HEK293 (cell line): ENCODE data around the gene RNF214.

Source experiments
- GFI1B ChIP-seq: fragments of 450-650 bp; formaldehyde crosslinking; IDR thresholded peaks from 2 replicates; pipeline ENCODE4 v1.5.1; 2016; ENCODE audit warnings: missing biosample characterization, missing genetic modification characterization
- GLIS1 ChIP-seq: fragments of 450-650 bp; formaldehyde crosslinking; IDR thresholded peaks from 2 replicates; pipeline ENCODE4 v1.5.1; 2016; ENCODE audit warnings: missing biosample characterization, missing genetic modification characterization
- GLIS2 ChIP-seq: fragments of 450-650 bp; formaldehyde crosslinking; IDR thresholded peaks from 2 replicates; pipeline ENCODE4 v1.5.1; 2016; ENCODE audit warnings: missing biosample characterization, missing genetic modification characterization
- IKZF3 ChIP-seq: fragments of 450-650 bp; IDR thresholded peaks from 2 replicates; pipeline ENCODE4 v1.5.0; 2018; ENCODE audit warnings: missing biosample characterization, mild to moderate bottlenecking, missing genetic modification characterization, moderate library complexity
- SP2 ChIP-seq: fragments of 450-650 bp; formaldehyde crosslinking; IDR thresholded peaks from 2 replicates; pipeline ENCODE4 v1.5.1; 2016; ENCODE audit warnings: missing biosample characterization, missing genetic modification characterization
- TCF7L2 ChIP-seq: IDR thresholded peaks from 2 replicates; pipeline ENCODE4 v1.6.1; 2011; ENCODE audit warnings: low read depth, mild to moderate bottlenecking, inconsistent platforms, low read length, moderate library complexity, borderline replicate concordance
- TRIM28 ChIP-seq: IDR thresholded peaks from 2 replicates; pipeline ENCODE4 v1.6.1; 2011; ENCODE audit warnings: low read length, control low read depth, borderline replicate concordance
- ZBTB26 ChIP-seq: fragments of 450-650 bp; formaldehyde crosslinking; optimal IDR thresholded peaks from 2 replicates; pipeline ENCODE3; 2016; ENCODE audit warnings: missing biosample characterization, mild to moderate bottlenecking, missing genetic modification characterization
- ZFP69B ChIP-seq: fragments of 450-650 bp; formaldehyde crosslinking; IDR thresholded peaks from 2 replicates; pipeline ENCODE4 v1.5.1; 2016; ENCODE audit warnings: missing biosample characterization, missing genetic modification characterization
- ZIC2 ChIP-seq: fragments of 450-650 bp; formaldehyde crosslinking; IDR thresholded peaks from 2 replicates; pipeline ENCODE4 v1.5.1; 2016; ENCODE audit warnings: missing biosample characterization, missing genetic modification characterization
- ZNF132 ChIP-seq: fragments of 450-650 bp; formaldehyde crosslinking; IDR thresholded peaks from 2 replicates; pipeline ENCODE4 v1.5.1; 2017; ENCODE audit warnings: missing biosample characterization, missing genetic modification characterization, borderline replicate concordance
- ZNF140 ChIP-seq: fragments of 450-650 bp; formaldehyde crosslinking; IDR thresholded peaks from 2 replicates; pipeline ENCODE4 v1.5.1; 2016; ENCODE audit warnings: missing biosample characterization, missing genetic modification characterization
- ZNF169 ChIP-seq: fragments of 450-650 bp; formaldehyde crosslinking; IDR thresholded peaks from 2 replicates; pipeline ENCODE4 v1.5.1; 2016; ENCODE audit warnings: missing biosample characterization, missing genetic modification characterization
- ZNF175 ChIP-seq: fragments of 450-650 bp; formaldehyde crosslinking; IDR thresholded peaks from 2 replicates; pipeline ENCODE4 v1.5.1; 2016; ENCODE audit warnings: missing biosample characterization, missing genetic modification characterization
- ZNF223 ChIP-seq: fragments of 450-650 bp; formaldehyde crosslinking; IDR thresholded peaks from 2 replicates; pipeline ENCODE4 v1.5.1; 2016; ENCODE audit warnings: missing biosample characterization, missing genetic modification characterization
- ZNF23 ChIP-seq: fragments of 450-650 bp; formaldehyde crosslinking; IDR thresholded peaks from 2 replicates; pipeline ENCODE4 v1.5.1; 2016; ENCODE audit warnings: missing biosample characterization, missing genetic modification characterization, borderline replicate concordance
- ZNF24 ChIP-seq: fragments of 450-650 bp; formaldehyde crosslinking; IDR thresholded peaks from 2 replicates; pipeline ENCODE4 v1.5.1; 2016; ENCODE audit warnings: missing biosample characterization, missing genetic modification characterization
- ZNF292 ChIP-seq: fragments of 450-650 bp; formaldehyde crosslinking; IDR thresholded peaks from 2 replicates; pipeline ENCODE4 v1.5.1; 2016; ENCODE audit warnings: low read depth, missing biosample characterization, missing genetic modification characterization, borderline replicate concordance
- ZNF335 ChIP-seq: fragments of 450-650 bp; formaldehyde crosslinking; conservative IDR thresholded peaks from 2 replicates; pipeline ENCODE4 v1.5.1; 2016; ENCODE audit warnings: missing biosample characterization, missing genetic modification characterization
- ZNF366 ChIP-seq: fragments of 450-650 bp; formaldehyde crosslinking; conservative IDR thresholded peaks from 2 replicates; pipeline ENCODE4 v1.5.1; 2016; ENCODE audit warnings: missing biosample characterization, missing genetic modification characterization
- ZNF473 ChIP-seq: fragments of 450-650 bp; formaldehyde crosslinking; IDR thresholded peaks from 2 replicates; pipeline ENCODE4 v1.5.1; 2017; ENCODE audit warnings: missing biosample characterization, missing genetic modification characterization
- ZNF510 ChIP-seq: fragments of 450-650 bp; formaldehyde crosslinking; IDR thresholded peaks from 2 replicates; pipeline ENCODE4 v1.5.1; 2018; ENCODE audit warnings: mild to moderate bottlenecking, missing genetic modification characterization, missing biosample characterization; ENCODE audit not compliant: insufficient replicate concordance
- ZNF555 ChIP-seq: fragments of 450-650 bp; formaldehyde crosslinking; conservative IDR thresholded peaks from 2 replicates; pipeline ENCODE4 v1.5.1; 2017; ENCODE audit warnings: missing biosample characterization, mild to moderate bottlenecking, missing genetic modification characterization, inconsistent platforms
- ZNF596 ChIP-seq: fragments of 450-650 bp; IDR thresholded peaks from 2 replicates; pipeline ENCODE4 v1.5.0; 2018; ENCODE audit warnings: missing biosample characterization, mild to moderate bottlenecking, missing genetic modification characterization, moderate library complexity
- ZNF626 ChIP-seq: fragments of 450-650 bp; sonication (Bioruptor Pico); formaldehyde crosslinking; IDR thresholded peaks from 2 replicates; pipeline ENCODE4 v1.5.1; 2018; ENCODE audit warnings: missing biosample characterization, missing genetic modification characterization, inconsistent platforms
- ZNF707 ChIP-seq: fragments of 450-650 bp; formaldehyde crosslinking; IDR thresholded peaks from 2 replicates; pipeline ENCODE4 v1.5.1; 2016; ENCODE audit warnings: missing biosample characterization, missing genetic modification characterization
- ZNF777 ChIP-seq: fragments of 450-650 bp; formaldehyde crosslinking; IDR thresholded peaks from 2 replicates; pipeline ENCODE4 v1.5.1; 2017; ENCODE audit warnings: missing biosample characterization, missing genetic modification characterization, borderline replicate concordance
- ZNF843 ChIP-seq: fragments of 450-650 bp; formaldehyde crosslinking; IDR thresholded peaks from 2 replicates; pipeline ENCODE4 v1.5.1; 2016; ENCODE audit warnings: missing biosample characterization, missing genetic modification characterization
- ZSCAN16 ChIP-seq: fragments of 450-650 bp; formaldehyde crosslinking; IDR thresholded peaks from 2 replicates; pipeline ENCODE4 v1.5.1; 2016; ENCODE audit warnings: missing biosample characterization, missing genetic modification characterization
- ZSCAN18 ChIP-seq: fragments of 450-650 bp; formaldehyde crosslinking; IDR thresholded peaks from 2 replicates; pipeline ENCODE4 v1.5.1; 2016; ENCODE audit warnings: missing biosample characterization, missing genetic modification characterization
- TF ChIP-seq, protein P1 (sequence below): fragments of 450-650 bp; formaldehyde crosslinking; IDR thresholded peaks from 2 replicates; pipeline ENCODE4 v1.5.1; 2016; ENCODE audit warnings: missing biosample characterization, missing genetic modification characterization
- TF ChIP-seq, protein P2 (sequence below): fragments of 450-650 bp; formaldehyde crosslinking; IDR thresholded peaks from 2 replicates; pipeline ENCODE4 v1.5.1; 2016; ENCODE audit warnings: missing biosample characterization, missing genetic modification characterization

The RNF214 gene

DNA sequence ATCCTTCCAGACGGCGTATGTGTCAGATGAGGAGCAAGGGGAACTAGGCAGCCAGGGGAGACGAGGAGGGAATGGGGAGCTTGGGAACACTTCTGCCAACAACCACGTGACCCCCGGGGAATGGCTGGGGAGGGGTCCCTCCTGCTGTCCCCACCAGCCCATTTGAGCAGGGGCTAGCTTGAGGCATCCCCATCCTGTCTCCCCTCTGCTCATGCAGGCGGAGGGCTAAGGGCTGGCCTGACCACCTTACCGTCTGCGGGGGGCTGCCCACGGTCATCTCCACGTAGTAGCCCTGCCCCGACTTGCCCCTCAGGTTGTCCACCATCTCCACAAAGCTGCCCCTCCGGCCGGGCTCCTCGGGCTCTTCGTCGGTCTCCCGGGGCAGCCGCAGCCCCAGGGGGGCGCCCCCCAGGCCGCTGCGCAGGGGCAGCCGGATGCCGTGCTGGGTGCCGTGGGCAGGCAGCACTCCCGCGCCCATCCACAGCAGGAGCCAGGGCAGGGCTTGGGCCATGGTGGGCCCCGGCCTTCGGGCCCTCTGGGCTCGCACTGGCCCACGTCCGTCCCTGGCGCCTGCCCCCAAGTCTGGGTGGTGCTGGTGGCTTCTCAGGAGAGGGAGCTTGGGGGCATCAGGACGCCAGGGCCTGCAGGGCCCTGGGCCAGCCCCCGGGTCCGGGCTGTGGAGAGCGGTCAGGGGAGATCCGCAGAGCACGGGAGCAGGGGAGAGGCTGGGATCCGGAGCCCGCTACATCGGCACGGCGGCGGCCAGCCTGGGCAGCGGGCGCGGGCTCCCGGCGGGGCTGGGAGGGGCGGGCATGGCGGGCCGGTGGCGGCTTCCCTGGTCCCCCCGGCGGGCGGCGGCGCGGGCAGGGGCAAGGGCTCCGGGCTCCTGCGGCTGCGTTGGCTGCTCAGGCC lies 83.1 kb downstream of the RNF214 start (continued):
- TF ChIP-seq GLIS1 (tag by site-specific recombination): peak; percentile 97
- no peak for TF ChIP-seq ZNF175
- no peak for TF ChIP-seq ZSCAN18
- no peak for TF ChIP-seq ZNF626 (tag by site-specific recombination)
- TF ChIP-seq ZIC2 (tag by site-specific recombination): peak; percentile 78
- no peak for TF ChIP-seq TCF7L2
- no peak for TF ChIP-seq ZNF292 (tag by site-specific recombination)
- peak; percentile 93 for TF ChIP-seq GLIS2 (tag by site-specific recombination)
- TF ChIP-seq ZNF366 (tag by site-specific recombination): no peak
- no peak for TF ChIP-seq ZNF473 (tag by site-specific recombination)
- TF ChIP-seq ZBTB26 (tag by site-specific recombination): peak; percentile 47
- no peak for TF ChIP-seq ZNF132 (tag by site-specific recombination)
- TF ChIP-seq, protein P1, sequence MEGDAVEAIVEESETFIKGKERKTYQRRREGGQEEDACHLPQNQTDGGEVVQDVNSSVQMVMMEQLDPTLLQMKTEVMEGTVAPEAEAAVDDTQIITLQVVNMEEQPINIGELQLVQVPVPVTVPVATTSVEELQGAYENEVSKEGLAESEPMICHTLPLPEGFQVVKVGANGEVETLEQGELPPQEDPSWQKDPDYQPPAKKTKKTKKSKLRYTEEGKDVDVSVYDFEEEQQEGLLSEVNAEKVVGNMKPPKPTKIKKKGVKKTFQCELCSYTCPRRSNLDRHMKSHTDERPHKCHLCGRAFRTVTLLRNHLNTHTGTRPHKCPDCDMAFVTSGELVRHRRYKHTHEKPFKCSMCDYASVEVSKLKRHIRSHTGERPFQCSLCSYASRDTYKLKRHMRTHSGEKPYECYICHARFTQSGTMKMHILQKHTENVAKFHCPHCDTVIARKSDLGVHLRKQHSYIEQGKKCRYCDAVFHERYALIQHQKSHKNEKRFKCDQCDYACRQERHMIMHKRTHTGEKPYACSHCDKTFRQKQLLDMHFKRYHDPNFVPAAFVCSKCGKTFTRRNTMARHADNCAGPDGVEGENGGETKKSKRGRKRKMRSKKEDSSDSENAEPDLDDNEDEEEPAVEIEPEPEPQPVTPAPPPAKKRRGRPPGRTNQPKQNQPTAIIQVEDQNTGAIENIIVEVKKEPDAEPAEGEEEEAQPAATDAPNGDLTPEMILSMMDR (tag by site-specific recombination): 0 out of 2 replicates have a peak, but pooled peaks have one; percentile 23
- TF ChIP-seq, protein P2, sequence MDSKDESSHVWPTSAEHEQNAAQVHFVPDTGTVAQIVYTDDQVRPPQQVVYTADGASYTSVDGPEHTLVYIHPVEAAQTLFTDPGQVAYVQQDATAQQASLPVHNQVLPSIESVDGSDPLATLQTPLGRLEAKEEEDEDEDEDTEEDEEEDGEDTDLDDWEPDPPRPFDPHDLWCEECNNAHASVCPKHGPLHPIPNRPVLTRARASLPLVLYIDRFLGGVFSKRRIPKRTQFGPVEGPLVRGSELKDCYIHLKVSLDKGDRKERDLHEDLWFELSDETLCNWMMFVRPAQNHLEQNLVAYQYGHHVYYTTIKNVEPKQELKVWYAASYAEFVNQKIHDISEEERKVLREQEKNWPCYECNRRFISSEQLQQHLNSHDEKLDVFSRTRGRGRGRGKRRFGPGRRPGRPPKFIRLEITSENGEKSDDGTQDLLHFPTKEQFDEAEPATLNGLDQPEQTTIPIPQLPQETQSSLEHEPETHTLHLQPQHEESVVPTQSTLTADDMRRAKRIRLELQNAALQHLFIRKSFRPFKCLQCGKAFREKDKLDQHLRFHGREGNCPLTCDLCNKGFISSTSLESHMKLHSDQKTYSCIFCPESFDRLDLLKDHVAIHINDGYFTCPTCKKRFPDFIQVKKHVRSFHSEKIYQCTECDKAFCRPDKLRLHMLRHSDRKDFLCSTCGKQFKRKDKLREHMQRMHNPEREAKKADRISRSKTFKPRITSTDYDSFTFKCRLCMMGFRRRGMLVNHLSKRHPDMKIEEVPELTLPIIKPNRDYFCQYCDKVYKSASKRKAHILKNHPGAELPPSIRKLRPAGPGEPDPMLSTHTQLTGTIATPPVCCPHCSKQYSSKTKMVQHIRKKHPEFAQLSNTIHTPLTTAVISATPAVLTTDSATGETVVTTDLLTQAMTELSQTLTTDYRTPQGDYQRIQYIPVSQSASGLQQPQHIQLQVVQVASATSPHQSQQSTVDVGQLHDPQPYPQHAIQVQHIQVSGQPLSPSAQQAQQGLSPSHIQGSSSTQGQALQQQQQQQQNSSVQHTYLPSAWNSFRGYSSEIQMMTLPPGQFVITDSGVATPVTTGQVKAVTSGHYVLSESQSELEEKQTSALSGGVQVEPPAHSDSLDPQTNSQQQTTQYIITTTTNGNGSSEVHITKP (tag by site-specific recombination): no peak
- TF ChIP-seq ZNF510 (tag by site-specific recombination): no peak
- no peak for TF ChIP-seq ZNF843
- TF ChIP-seq ZNF169 (tag by site-specific recombination): no peak
- TF ChIP-seq GFI1B (tag by site-specific recombination): no peak
- no peak for TF ChIP-seq ZNF24 (tag by site-specific recombination)
- TF ChIP-seq ZNF335 (tag by site-specific recombination): peak; percentile 91
- no peak for TF ChIP-seq SP2 (tag by site-specific recombination)
- no peak for TF ChIP-seq ZNF707 (tag by site-specific recombination)
- no peak for TF ChIP-seq ZNF140 (tag by site-specific recombination)
- TF ChIP-seq ZNF23 (tag by site-specific recombination): no peak
- no peak for TF ChIP-seq TRIM28
- no peak for TF ChIP-seq ZSCAN16 (tag by site-specific recombination)
- TF ChIP-seq ZNF555: no peak
- no peak for TF ChIP-seq ZNF777
- TF ChIP-seq ZNF596 (tag by site-specific recombination): no peak
- TF ChIP-seq IKZF3 (tag by site-specific recombination): no peak
- TF ChIP-seq ZNF223 (tag by site-specific recombination): no peak
- TF ChIP-seq ZFP69B: peak; percentile 83; the same call in 1 of the 2 replicates
